D721Med (cell line): ENCODE measurements around the gene SUFU.
"Not testable (repeated sequence)": the region's sequence is repeated elsewhere in the genome, so short reads cannot be mapped to it uniquely, and the experiment has no call there.

ENCODE experiments used
- DNase-seq: peaks from one replicate; pipeline ENCODE4 v3.0.0; 2011; ENCODE audit warnings: low spot score; ENCODE audit not compliant: insufficient read length
- FAIRE-seq: peaks from 2 replicates; lab custom pipeline; 2011; peaks lifted over from hg19 to GRCh38; lab: Jason Lieb, UNC
- CTCF ChIP-seq: IDR thresholded peaks from 2 replicates; pipeline ENCODE4 v1.5.1; 2012; ENCODE audit warnings: mild to moderate bottlenecking, control low read depth; ENCODE audit not compliant: insufficient read depth; ENCODE audit errors: missing control alignments

SUFU gene

GRCh38 chr10:102523250-102524029 is 19.7 kb downstream of the SUFU start:
- TF ChIP-seq CTCF: no peak
- DNase-seq (no peak), FAIRE-seq (no peak)

DNA sequence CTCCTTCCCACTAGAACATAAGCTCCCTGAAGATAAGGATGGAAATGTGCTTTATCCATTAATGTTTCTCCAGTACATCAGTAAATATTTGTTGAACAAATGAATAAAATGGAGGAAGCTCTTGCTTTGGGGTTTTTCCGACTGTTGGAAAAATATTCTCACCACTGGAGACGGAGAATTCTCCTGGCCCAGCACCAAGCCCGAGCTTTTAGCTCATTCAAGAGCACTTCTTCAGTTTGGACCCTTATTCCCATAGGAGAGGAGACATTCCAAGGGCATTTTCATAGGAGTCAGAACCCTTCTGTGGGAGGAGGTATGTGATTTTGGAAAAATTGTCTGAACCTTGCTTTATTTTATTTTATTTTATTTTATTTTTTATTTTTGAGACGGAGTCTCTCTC is 21.0 kb downstream of the SUFU start:
- DNase-seq: no peak
- no peak for FAIRE-seq
- TF ChIP-seq CTCF: no peak

GRCh38 chr10:102527546-102527945 is 23.8 kb downstream of the SUFU start:
- DNase-seq: no peak
- no peak for FAIRE-seq
- TF ChIP-seq CTCF: no peak

- no peak for TF ChIP-seq CTCF
- FAIRE-seq (no peak), DNase-seq (no peak)
Measured at GRCh38 chr10:102534333-102534732, 30.6 kb downstream of the SUFU start.

DNA sequence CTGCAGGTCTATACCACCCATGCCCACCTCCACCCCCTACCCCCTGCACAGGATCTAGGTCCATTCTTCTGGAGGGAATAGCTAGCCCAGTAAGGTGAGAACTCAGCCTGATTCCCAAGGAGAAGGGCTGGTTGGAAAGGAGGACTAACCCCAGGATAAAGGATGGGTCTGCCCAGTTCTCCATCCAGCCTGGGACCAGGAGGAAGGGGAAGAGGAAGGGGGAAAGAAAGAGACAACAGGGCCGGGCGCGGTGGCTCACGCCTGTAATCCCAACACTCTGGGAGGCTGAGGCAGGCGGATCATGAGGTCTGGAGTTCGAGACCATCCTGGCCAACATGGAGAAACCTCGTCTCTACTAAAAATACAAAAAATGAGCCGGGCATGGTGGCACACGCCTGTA is 31.2 kb downstream of the SUFU start:
- FAIRE-seq, DNase-seq: not testable (repeated sequence)

DNA sequence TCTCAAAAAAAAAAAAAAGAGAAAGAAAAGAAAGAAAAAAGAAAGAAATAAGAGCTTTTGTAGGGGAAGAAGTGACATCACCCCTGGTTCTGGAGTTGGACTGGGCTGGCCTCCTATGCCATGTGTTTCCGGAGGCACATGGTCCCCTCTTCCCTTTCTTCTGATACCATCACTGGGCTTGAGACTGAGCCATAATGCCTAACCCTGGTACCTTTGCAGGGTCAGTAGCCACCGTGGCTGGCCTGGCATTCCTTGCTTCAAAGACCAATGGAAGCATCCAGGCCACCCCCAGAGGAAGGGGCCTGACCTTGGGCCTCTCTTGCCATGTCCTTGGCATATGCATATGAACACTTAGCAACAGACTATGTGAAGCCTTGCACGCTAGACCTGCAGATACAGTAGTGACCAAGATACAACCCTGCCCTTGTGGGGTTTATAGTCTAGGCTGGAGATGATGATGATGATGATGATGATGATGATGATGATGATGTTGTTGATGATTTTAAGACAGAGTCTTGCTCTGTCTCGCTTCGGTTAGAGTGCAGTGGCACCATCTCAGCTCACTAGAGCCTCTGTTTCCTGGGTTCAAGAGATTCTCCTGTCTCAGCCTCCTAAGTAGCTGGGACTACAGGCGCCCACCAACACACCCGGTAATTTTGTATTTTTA is 31.8 kb downstream of the SUFU start:
- no peak for FAIRE-seq
- no peak for DNase-seq
- no peak for TF ChIP-seq CTCF

GRCh38 chr10:102537367-102537766 is 33.6 kb downstream of the SUFU start:
- no peak for DNase-seq
- no peak for TF ChIP-seq CTCF
- FAIRE-seq: no peak
